Activated naive CD4-positive, alpha-beta T cell treated with anti-CD3 and anti-CD28 coated beads, Interleukin-2, amount 50 U/mL, for 24 hours (primary cell): ENCODE measurements around the gene HS3ST6.
A peak's percentile ranks its signal among the peaks of the same experiment; 100 is the strongest.
"Not testable (repeated sequence)": the region's sequence is repeated elsewhere in the genome, so short reads cannot be mapped to it uniquely, and the experiment has no call there.

ENCODE experiments used
- H3K27ac Mint-ChIP-seq: one replicate; pipeline ENCODE4 v1.8.0; 2021; ENCODE audit warnings: mild to moderate bottlenecking, mixed read lengths
- H3K27me3 Mint-ChIP-seq: one replicate; pipeline ENCODE4 v1.8.0; 2021; ENCODE audit warnings: mixed read lengths
- H3K36me3 Mint-ChIP-seq: one replicate; pipeline ENCODE4 v1.8.0; 2021; ENCODE audit warnings: mixed read lengths
- H3K4me1 Mint-ChIP-seq: one replicate; pipeline ENCODE4 v1.8.0; 2021; ENCODE audit warnings: mixed read lengths
- H3K4me3 Mint-ChIP-seq: one replicate; pipeline ENCODE4 v1.8.0; 2021; ENCODE audit warnings: mild to moderate bottlenecking, mixed read lengths
- H3K9me3 Mint-ChIP-seq: one replicate; pipeline ENCODE4 v1.8.0; 2021; ENCODE audit warnings: mixed read lengths

The HS3ST6 gene

DNA sequence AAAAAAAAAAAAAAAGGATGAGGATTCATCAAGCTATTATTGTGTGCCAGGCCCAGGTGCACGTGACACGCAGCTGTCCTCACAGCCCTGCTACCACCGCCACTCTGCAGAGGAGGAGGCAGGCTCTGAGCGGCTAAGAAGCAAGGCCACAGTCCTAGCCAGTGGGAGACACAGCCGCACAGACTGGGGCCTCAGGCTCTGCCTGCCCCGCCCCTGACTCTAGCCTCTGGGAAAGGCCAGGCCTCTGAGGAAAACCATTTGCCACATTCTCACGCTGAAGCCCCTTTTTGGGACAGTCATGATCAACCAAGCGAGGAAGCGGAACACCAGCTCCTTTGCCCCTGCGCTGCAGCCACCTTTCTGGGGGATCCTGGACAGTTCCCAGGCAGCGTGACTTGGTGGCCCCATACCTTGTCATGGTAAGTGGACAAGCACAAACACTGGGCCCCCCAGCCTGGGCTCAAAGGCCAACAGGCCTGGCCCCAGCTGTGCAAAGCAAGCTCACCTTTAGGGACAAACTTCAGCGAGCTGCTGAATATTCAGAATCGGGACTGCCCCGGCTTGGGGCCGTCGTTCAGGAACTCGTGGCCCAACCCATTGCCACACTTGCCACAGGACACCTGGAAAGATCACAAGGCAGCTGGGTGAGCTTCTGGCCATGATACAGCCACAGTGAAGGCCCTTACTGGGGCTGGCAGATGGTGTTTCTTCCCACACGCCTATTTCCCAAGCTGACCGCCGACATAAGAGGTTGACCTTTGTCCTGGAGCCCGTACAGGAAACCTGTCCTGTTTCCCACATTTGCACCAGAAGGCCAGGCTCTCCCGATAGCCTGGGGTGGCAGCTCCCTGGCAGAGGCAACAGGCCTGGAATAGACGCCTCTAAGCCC, 22.3 kb upstream of the HS3ST6 start:
- no peak overlapping the region for H3K27ac Mint-ChIP-seq
- no peak overlapping the region for H3K4me3 Mint-ChIP-seq
- no peaks in the 10 kb centered on the region for H3K9me3 Mint-ChIP-seq
- peaks cover 19% of the 10 kb centered on the region for H3K4me1 Mint-ChIP-seq
- H3K27me3 Mint-ChIP-seq, result no peaks in the 10 kb centered on the region
- H3K36me3 Mint-ChIP-seq, result peaks cover 2% of the 10 kb centered on the region

DNA sequence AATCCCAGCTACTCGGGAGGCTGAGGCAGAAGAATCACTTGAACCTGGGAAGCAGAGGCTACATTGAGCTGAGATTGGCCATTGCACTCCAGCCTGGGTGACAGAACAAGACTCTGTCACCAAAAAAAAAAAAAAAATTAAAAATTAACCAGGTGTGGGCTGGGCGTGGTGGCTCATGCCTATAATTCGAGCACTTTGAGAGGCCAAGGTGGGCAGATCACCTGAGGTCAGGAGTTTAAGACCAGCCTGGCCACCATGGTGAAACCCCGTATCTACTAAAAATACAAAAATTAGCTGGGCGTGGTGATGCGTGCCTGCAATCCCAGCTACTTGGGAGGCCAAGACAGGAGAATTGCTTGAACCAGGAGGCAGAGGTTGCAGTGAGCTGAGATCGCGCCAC, 21.6 kb upstream of the HS3ST6 start:
- H3K9me3 Mint-ChIP-seq, H3K27ac Mint-ChIP-seq, H3K36me3 Mint-ChIP-seq, H3K4me3 Mint-ChIP-seq, H3K27me3 Mint-ChIP-seq: not testable (repeated sequence)
- peaks cover 19% of the 10 kb centered on the region for H3K4me1 Mint-ChIP-seq

DNA sequence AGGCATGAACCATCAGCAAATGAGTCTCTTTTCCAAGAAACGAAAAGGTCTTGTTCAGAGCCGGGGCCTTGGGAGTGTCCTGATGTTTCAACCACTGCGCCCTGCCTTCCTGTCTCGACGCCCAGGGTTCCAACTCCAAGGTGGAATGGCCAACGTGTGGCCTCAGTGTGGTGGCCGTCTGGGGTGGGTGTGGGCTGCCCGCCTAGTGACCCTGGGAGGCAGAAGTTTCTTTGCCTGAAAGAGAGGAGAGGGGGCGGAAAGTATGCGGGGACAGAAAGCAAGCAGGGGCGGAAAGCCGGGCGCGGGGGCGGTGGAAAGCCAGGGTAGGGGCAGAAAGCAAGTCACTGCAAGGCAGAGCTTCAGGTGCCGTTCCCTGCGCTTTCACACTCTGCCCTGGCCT, 20.7 kb upstream of the HS3ST6 start:
- no peaks in the 10 kb centered on the region for H3K27me3 Mint-ChIP-seq

DNA sequence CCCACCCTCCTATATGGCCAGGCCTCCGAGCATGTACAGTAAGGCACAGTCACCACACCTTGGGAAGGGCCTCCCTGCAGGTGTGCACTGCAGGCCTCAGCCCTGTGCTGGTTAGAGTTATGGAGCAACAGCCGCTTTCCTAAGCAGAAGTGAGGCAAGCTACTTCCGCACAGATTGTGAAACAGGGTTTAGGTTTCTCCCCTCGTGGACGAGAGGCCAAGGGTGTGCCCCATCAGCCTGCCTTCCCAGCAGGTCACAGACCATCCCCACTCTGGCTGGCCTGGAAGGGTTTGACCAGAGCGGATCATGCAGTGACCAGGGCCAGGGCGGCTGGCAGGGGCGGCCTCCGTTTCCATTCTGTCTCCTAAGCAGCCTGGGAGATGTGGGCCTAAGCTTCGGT, 20.1 kb upstream of the HS3ST6 start:
- Mint-ChIP-seq H3K27ac (no peak overlapping the region), H3K9me3 (no peaks in the 10 kb centered on the region), H3K27me3 (no peaks in the 10 kb centered on the region), H3K36me3 (peaks cover 2% of the 10 kb centered on the region), H3K4me1 (peaks cover 10% of the 10 kb centered on the region), H3K4me3 (no peak overlapping the region)

More for the DNA sequence above, 20.7 kb upstream of the HS3ST6 start:
- H3K9me3 Mint-ChIP-seq, result no peaks in the 10 kb centered on the region
- H3K4me1 Mint-ChIP-seq, result peaks cover 14% of the 10 kb centered on the region
- H3K4me3 Mint-ChIP-seq, result no peak overlapping the region
- peaks cover 2% of the 10 kb centered on the region for H3K36me3 Mint-ChIP-seq
- no peak overlapping the region for H3K27ac Mint-ChIP-seq

DNA sequence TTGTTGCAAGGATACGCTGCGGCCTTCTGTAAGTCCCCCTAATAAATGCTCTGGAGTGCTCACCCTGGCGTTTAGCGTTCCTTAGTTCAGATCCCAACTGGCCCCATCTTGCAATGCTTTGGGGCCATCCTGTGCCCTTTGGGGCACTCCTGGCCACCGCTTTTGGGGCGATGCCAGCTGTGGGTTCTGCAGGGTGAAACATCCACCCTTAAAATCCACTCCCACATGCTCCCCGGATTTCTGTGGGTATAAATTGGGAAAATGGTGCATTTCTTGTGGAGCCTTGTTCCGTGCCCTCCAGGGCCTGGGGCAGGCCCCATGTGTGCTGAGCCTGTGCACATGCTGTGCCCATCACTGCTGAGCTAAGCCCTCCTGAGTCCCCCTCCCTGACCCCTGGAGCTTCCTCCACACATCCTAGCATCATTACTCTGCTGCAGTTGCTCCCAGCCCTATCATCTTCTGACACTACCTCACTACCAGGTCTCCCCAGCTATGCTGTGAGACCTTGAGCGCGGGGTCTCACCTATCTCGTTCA, 18.8 kb upstream of the HS3ST6 start:
- Mint-ChIP-seq H3K36me3 (peaks cover 2% of the 10 kb centered on the region), H3K4me3 (no peak overlapping the region), H3K27me3 (no peaks in the 10 kb centered on the region), H3K4me1 (peaks cover 7% of the 10 kb centered on the region), H3K27ac (no peak overlapping the region), H3K9me3 (no peaks in the 10 kb centered on the region)

DNA sequence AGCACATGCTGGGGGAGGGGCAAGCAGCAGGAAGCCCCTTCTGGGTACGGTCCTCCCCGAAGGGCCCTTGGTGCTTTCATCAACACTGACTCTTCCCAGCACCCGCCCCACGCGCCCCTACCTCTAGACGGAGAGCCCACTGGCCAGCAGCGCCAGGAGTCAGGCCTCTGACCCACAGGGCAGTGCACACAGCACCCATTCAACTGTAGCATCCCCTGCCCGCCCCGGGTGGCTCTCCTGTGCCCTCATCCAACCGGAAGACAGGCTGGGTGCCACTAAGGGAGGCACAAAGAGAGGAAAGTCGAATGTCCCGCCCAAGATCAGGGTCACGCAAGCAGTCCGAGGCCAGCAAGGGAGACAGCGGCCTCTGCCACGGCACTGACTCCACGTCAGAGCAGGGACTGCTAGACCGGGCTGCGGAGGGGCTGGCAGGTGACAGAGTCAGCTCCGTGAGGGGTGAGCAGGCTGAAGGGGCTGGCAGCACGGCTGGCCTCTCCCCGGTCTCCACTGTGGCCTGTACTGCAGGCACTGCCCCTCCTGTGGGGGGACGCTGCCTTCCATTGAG, 15.0 kb upstream of the HS3ST6 start:
- Mint-ChIP-seq H3K27me3 (no peaks in the 10 kb centered on the region), H3K27ac (no peak overlapping the region), H3K36me3 (peaks cover 2% of the 10 kb centered on the region), H3K4me3 (no peak overlapping the region), H3K4me1 (peaks cover 3% of the 10 kb centered on the region), H3K9me3 (no peaks in the 10 kb centered on the region)

DNA sequence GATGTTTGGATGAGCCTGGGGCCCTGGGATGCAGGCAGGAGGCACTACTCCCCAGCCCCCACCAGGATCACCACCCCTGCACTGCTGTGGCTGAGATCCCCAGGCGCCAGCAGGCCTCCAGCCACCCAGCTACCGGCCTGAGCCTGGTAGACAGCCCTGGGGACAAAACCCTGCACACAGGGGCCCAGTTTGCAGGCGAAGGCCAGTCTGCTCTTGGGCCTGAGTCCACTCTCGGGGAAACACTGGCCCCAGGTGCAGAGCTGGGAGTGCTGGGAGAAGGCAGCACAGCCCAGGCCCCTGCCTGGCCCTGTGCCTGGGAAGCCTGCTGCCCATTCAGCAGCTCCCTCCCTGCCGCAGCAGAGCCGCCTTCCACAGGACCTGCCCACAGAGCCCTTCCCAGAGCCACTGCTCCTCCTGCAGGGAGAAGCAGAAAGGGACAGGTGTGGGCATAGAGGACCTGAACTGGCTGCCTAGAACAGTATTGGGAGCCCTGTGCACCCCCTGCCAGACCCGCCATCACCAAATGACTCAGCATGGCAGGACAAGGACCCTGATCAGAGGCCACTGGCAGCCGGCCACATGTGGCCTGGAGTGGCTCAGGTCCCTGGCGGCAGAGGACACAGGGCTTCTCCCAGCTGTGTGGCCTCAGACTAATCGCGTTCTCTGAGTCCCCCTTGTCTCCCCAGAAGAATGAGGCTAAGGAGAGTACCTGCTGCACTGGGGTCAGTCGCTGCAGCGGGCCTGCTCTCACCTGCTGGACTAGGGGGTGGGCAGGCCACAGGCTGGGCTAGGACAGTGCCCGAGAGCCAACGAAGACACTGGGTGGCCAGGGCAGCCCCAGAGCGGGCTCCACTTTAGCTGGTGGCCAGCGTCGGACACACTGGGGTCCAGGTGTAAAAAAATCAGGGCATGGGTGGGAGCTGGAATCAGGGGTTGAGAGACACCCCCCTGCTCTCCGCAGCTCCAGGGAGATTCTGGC, 14.1 kb upstream of the HS3ST6 start:
- peaks cover 3% of the 10 kb centered on the region for H3K4me1 Mint-ChIP-seq
- H3K27ac Mint-ChIP-seq, result no peak overlapping the region
- H3K9me3 Mint-ChIP-seq, result no peaks in the 10 kb centered on the region
- H3K4me3 Mint-ChIP-seq, result no peak overlapping the region
- no peaks in the 10 kb centered on the region for H3K27me3 Mint-ChIP-seq
- H3K36me3 Mint-ChIP-seq, result no peaks in the 10 kb centered on the region

DNA sequence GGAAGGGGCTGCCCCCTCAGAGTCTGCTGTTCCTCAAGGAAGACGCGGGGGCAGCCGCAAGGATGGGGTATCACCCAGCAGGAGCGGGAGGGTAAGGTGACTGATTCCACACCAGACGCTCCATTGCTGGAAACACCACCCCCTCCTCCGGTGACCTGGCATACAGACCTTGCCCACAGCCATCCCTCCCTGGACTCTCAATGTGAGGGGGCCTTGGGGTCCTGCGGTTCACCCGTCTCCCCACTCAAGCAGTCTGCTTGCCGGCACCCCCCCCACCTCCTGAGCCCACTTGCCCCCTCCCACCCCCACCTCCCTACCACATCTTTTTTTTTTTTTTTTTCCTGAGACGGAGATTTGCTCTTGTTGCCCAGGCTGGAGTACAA, 12.1 kb upstream of the HS3ST6 start:
- H3K4me1 Mint-ChIP-seq, result peaks cover 3% of the 10 kb centered on the region
- H3K4me3 Mint-ChIP-seq, result no peak overlapping the region
- peak overlapping the region; percentile 46 for H3K27ac Mint-ChIP-seq
- no peaks in the 10 kb centered on the region for H3K27me3 Mint-ChIP-seq
- H3K36me3 Mint-ChIP-seq, result no peaks in the 10 kb centered on the region
- no peaks in the 10 kb centered on the region for H3K9me3 Mint-ChIP-seq

DNA sequence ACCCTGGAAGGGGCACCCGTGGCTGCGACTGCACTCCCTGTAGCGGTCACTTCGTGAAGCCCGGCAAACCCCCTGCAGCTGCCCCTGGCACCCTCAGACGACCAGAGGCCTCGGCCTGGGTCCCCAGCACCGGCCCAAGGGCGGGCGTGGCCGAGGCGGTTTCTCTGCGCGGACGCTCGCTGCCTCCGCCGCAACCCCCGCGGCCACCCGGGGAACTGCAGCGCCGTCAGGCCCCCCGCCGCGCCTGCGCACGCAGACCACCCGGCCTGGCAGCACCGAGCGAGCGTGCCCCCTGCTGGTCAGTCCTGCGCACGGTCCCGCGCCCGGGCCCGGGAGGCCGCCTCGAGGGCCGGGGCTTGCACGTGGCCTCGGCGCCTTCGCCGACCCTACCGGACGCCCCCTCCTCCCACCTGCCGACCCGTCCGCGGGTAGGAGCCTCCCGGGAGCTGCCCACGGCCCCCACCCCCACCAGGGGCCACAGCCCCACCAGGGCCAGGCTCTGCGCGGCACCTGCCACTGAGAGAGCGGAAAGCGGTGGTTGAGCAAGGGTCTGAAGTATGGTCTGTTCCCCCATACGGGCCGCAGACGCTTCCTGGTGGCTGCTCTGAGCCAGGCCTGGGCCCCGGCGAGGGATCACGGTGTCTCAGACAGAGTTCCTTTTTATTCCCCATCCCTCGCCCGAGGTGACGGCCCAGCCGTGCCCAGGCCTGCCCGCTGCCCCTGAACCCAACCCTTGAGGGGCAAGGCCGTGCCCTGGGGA, 11.5 kb upstream of the HS3ST6 start:
- H3K27ac Mint-ChIP-seq, result no peak overlapping the region

DNA sequence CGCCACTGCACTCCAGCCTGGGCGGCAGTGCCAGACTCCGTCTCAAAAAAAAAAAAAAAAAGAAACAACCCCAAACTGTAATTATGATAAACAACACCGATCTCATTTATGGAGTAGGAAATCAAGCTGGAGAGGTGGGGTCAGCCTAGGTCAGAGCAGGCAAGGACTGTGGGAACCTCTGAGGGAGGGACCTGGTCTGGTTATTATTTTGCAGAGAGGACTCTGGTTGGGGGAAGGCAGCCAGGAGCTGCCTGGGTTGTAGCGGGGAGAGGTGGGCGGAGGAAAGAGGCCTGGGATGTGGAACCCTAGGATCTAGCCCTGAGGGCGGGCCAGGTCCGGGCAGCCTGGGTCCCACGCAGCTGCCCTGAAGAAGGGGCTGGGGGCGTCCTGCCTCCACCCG, 10.9 kb upstream of the HS3ST6 start:
- no peaks in the 10 kb centered on the region for H3K36me3 Mint-ChIP-seq
- H3K9me3 Mint-ChIP-seq, result no peaks in the 10 kb centered on the region
- peak overlapping the region; percentile 51 for H3K27ac Mint-ChIP-seq
- H3K27me3 Mint-ChIP-seq, result no peaks in the 10 kb centered on the region
- peak overlapping the region; percentile 80 for H3K4me3 Mint-ChIP-seq
- peaks cover 3% of the 10 kb centered on the region for H3K4me1 Mint-ChIP-seq

More for the DNA sequence above, 11.5 kb upstream of the HS3ST6 start:
- Mint-ChIP-seq H3K4me3 (peak overlapping the region; percentile 23), H3K4me1 (peaks cover 3% of the 10 kb centered on the region), H3K36me3 (no peaks in the 10 kb centered on the region), H3K9me3 (no peaks in the 10 kb centered on the region), H3K27me3 (no peaks in the 10 kb centered on the region)

DNA sequence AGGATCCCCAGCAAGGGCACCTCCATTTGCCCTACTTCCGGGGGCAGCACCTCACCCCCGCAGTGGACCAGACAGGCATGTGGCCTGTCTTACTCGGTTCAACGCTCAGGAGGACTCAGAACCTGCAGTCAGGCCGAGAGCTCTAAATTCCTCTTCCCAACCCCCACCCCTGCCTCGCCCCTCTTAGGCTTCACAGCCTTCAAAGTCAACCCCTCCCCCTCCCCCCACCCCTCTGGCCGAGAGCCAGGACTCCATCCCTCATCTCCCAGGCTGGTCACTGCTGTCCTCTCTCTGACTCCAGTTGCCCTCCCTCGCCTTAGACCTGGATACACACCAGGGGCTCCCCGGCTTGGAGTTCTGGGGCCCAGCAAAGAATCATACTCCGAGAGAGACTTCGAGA, 8.1 kb upstream of the HS3ST6 start:
- H3K4me3 Mint-ChIP-seq, result no peak overlapping the region
- no peak overlapping the region for H3K27ac Mint-ChIP-seq
- no peaks in the 10 kb centered on the region for H3K9me3 Mint-ChIP-seq
- H3K4me1 Mint-ChIP-seq, result peaks cover 3% of the 10 kb centered on the region
- H3K27me3 Mint-ChIP-seq, result peaks cover 11% of the 10 kb centered on the region
- no peaks in the 10 kb centered on the region for H3K36me3 Mint-ChIP-seq

DNA sequence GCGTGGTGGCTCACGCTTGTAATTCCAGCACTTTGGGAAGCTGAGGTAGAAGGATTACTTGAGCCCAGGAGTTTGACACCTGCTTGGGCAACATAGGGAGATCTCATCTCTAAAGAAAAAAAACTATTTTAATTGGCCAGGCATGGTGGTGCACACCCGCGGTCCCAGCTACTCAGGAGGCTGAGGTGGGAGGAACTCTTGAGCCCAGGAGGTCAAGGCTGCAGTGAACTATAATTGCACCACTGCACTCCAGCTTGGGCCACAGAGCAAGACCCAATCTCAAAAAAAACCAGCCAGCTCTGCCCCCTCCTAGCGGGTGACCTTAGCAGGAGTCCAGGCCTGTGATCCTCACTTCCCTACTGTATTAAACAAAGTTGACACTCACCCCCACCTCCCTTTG, 5.9 kb upstream of the HS3ST6 start:
- Mint-ChIP-seq H3K27me3 (peaks cover 20% of the 10 kb centered on the region), H3K4me3 (no peak overlapping the region), H3K9me3 (no peaks in the 10 kb centered on the region), H3K27ac (no peak overlapping the region), H3K36me3 (no peaks in the 10 kb centered on the region), H3K4me1 (peaks cover 2% of the 10 kb centered on the region)

DNA sequence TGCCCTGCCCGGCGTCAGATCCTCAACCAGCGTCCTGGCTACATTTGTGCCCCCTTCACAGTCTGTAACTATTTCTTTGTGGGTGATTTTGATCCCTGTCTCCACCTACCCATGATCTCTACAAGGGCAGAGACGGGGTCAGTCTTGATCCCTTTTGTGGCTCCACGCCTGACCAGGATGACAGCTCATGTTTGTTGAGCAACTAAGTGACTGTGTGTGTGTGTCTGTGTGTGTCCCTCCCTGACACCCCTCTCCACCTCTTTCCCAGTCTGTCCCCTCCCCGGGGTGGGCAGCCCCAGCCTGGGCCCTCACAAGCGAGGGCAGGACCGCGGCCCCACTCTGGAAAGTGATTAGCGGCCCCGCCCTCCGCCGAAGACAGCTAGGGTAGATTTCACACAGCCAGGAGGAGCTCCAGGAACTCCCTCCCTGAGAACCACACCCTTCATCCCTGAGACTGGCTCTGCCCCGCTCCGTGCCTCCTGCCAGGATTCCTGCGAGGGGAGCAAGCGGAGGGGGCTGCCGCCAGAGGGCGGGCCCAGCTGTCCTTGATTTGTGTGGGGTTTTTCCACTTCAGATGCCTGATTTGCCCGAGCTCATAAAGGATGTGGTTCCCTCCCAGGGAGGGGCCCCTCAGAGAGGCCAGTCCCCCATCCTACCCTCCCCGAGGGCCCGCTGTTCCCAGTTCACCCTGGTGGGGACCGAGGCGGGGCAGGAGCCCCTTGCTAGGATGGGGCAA, 5.3 kb upstream of the HS3ST6 start:
- Mint-ChIP-seq H3K4me3 (no peak overlapping the region), H3K36me3 (no peaks in the 10 kb centered on the region), H3K27me3 (peaks cover 24% of the 10 kb centered on the region), H3K4me1 (no peaks in the 10 kb centered on the region), H3K9me3 (no peaks in the 10 kb centered on the region), H3K27ac (no peak overlapping the region)

DNA sequence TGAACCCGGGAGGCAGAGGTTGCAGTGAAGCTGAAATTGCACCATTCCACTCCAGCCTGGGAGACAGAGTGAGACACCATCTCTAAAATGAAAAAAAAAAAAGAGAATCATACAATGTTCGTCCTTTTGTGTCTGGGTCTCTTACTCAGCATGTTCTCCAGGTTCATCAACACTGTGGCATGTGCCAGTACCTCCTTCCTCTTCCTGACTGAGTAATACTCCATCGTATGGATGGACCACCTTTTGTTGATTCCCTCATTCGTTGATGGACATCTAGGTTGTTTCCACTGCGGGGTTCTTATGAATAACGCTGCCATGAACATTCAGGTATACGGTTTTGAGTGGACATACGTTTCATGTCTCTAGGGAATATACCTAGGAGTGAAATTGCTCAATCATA, 4.1 kb upstream of the HS3ST6 start:
- no peaks in the 10 kb centered on the region for H3K9me3 Mint-ChIP-seq
- no peak overlapping the region for H3K27ac Mint-ChIP-seq
- peaks cover 24% of the 10 kb centered on the region for H3K27me3 Mint-ChIP-seq
- no peaks in the 10 kb centered on the region for H3K36me3 Mint-ChIP-seq
- no peak overlapping the region for H3K4me3 Mint-ChIP-seq
- no peaks in the 10 kb centered on the region for H3K4me1 Mint-ChIP-seq
